ENCODE results near the gene SLC25A1. TPM values are rescaled to one million over a fixed set of nuclear protein-coding genes. Genes with fewer than 3 reads are reported as not detected.
"Not testable (repeated sequence)": the region's sequence is repeated elsewhere in the genome, so short reads cannot be mapped to it uniquely, and the experiment has no call there.

SLC25A1 gene
- total RNA-seq, 2 donors from 2014 or later, result 46.2 to 47.8 TPM

DNA sequence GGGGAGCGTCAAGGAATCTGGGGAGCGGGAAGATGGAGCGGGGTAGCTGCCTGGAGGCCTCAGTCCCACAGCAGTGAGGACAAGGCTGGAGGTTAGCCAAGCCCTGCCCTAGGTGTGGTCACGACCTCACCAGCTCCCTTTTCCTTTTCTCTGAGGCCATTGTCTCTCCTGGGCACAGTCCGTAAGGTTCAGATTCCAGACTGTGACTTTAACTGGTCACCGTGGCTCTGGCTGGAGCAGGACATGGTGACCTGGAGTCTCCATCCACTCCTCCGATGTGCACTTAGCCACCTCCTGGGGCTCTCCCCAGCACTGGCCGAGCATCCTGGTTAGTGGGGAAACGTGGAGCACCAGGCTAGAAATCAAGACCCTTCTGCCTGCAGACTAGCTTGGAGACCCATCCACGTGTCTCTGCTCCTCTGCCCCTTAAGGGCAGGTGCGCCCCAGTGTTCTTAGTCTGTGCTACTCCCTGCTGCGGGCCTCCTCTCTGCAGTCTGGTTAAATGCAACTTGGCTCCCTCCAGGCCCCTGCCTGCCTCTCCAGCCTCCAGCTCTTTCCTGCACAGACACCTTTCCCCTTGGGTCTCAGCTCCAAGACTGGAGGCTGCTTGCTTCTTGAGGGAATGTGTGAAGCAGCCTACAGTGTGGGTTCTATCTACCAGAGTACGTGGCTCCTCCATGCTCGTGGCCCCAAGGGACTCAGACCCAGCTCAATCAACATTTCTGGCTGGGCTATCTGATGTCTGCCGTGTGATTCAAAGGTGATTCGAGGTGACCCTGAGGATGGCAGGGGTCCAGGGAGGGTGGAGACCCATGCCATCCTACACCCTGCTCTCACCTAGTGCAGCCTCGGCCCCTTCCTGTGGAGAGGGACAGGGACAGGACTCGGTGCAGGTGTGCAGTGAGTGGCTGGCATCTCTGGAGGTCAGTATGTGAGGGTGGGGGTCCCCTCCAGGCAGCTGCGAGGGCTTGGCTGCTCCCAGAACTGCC is 5.2 kb downstream of the SLC25A1 start:
- intact Hi-C loops (cut with DNase I), result no loop called here
- no peak for DNase-seq (ENCODE audit: low spot score)

DNA sequence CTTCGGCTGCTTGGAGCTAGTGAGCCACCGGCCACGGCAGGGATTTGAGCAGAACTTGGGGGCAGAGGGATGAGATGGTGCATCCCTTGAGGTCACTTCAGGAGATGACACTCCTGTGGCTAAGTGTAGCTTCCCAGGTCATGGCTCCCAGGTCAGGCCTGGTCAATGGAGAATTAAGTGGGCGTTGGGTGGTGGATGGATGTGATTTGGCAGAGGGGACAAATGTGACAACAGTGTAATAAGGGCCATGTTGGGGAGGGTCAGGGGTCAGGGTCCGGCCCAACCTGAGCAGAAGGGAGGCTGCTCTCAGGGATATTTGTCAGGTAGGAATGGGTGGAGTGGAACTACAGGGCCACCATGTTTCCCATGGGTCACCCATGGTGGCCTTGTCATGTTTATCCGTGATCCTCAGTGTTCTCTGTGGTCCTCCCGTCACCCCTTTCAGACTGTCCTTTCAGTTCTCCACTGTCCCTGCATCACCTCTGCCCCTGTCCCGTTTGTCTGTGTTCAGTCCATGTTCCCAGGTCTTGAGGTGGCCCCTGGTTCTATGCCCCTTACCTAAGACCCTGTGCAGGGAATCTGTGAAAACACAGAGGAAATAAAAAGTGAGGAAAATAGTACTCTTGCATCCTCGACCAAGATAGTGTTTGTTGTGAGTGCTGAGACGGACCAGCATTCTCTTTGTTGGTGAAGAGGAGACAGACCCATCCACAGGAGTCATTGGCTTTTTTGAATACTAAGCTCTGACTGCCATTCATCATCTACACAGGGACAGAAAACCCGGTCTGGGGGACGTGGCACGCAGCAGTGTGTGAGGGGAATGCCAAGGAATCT is 6.1 kb downstream of the SLC25A1 start:
- DNase-seq (ENCODE audit: low spot score), result no peak
- intact Hi-C loops (cut with DNase I), result no loop called here

DNA sequence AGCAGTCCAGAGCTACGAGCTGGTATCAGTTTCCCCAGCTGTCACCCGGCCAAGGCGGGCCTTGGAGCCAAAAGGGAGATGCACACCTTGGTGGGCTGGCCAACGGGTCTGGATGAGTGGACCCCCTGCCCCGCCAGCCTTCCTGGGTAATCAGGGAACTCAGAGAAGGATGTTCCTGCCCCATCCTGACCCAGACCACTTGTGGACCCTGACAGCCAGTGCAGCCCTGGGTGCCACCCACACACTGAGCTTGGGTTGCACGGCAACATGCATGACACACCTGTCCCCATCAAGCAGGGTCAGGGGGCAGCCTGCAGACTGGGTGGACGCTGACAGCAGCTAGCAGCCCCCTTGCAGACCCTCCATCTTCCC is 8.6 kb downstream of the SLC25A1 start:
- no peak for DNase-seq (ENCODE audit: low spot score)
- intact Hi-C loops (cut with DNase I), result no loop called here

DNA sequence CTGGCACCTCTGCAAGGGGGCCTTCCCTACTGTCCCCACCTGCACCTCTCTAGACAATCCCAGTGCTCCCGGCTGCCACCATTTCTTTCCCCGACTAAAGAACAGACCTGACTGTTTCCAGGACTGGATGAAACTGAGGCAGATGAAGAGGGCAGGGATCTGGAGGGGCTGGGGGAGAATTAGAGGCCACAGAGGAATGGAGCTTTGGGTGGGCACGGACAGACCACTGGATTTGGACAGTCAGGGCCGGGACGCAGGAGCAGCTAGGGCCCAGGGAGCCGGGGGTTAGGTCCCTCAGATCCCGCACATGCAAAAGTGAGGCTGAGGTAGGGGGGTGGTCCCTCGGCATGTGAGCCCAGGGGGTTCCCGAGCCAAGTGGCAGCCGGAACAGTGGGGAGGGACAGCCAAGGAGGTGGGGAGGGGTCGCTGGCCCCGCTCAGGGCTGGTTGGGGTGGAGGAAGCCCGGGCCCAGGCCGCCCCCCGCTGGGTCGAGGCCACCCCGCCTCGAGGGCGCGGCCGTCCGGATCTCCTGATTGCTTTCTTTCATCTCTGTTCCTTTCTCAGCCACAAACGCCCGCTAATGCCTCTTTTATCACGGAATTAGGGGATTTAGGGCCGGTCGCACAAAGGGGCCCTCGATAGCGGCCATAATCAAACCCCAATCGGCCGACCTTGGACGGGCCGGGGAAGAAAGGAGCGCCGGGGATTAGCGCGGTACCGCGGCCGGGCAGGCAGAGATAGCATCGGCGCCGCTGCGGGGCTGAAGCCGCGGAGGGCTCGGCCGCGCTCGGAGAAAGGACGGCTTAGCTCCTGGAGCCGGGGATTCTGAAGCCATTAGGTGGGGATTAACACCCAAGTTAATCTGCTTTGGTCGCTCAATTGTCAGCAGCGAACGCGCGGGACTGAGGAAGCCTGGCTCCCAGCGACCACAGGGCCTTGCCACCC is 9.3 kb downstream of the SLC25A1 start:
- DNase-seq (ENCODE audit: low spot score), result no peak
- intact Hi-C loops (cut with DNase I), result no loop called here

DNA sequence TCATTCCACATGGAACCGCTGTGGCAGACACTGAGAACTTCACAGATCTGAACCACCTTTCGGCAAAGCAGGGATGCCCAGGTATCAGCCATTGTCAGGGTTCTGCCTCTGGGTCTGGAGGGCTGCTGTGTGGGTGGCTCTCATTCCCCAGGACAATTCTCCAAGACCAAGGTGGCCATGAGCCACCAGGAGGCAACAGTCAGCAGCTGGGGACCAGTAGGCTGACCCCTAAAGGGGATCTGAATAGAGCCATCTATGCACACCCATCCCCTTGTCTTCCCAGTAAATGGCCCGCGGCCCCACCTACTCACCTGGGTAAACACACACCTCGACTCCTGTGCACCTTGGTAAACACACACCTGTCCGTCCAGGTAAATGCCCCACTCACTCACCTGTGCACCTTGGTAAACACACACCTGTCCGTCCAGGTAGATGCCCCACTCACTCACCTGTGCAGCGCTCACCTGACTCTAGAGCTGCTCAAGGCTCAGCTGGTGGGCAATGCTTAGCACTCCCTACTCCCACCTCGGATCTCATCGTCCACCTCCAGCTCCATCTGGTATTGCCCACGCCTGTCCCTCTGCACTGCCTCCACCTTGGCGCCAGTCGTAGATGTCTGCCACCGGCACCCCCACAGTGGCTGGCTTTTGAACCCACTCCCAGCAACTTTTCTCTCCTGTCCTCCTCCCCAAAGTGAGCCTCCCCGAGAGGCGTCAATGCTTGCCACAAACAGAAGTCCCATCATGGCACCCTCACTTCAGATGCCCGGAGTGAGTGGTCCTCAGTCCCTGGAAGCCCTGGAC is 10.2 kb downstream of the SLC25A1 start:
- intact Hi-C loops (cut with DNase I), result no loop called here
- DNase-seq (ENCODE audit: low spot score), result no peak

DNA sequence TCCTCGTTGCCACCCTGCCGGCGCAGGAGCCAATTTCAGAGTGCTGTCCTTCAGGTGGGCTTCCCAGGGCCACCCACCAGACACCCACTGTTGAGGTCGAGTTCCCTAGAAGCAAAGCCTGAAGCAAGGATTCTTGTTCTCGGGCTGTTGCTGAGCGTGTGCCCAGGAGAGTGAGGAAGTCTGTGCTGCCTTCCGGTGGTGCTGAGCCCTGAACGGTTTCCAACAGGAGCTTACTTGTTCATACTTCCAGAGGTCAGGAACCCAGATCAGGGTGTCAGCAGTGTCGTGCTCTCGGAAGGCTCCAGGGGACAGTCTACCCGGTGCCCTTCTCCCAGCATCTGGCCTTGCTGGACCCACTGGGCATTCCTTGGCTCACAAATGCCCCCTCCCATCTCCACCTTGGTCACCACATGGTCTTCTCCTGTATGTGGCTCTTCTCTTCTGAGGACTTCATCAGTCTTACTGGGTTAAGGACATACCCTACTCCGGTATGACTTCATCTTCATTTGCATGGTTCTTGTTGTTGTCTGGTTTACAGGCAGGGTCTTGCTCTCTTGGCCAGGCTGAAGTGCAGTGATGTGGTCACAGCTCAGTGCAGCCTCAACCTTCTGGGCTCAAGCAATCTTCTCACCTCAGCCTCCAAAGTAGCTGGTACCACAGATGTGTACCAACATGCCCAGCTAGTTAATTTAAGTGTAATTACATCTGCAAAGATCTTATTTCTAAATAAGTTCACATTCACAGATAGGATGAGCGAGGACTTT is 11.2 kb downstream of the SLC25A1 start:
- DNase-seq (ENCODE audit: low spot score), result no peak
- intact Hi-C loops (cut with DNase I), result no loop called here

DNA sequence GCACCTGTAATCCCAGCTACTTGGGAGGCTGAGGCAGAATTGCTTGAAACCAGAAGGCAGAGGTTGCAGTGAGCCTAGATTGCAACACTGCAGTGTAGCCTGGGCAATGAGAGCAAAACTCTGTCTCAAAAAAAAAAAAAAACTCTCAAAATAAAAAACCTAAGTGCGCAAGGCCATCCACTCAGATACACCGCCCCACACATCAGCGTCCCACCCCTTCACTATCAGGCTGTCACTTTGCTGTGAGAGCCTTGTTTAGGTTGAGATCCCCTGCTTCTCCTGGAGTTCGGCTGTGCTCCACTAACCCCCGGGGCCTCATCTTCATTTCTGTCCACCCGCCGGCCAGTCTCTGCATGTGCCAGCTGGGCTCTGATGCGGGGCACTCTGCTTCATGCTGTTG is 12.1 kb downstream of the SLC25A1 start:
- no peak for DNase-seq (ENCODE audit: low spot score)
- intact Hi-C loops (cut with DNase I), result no loop called here

DNA sequence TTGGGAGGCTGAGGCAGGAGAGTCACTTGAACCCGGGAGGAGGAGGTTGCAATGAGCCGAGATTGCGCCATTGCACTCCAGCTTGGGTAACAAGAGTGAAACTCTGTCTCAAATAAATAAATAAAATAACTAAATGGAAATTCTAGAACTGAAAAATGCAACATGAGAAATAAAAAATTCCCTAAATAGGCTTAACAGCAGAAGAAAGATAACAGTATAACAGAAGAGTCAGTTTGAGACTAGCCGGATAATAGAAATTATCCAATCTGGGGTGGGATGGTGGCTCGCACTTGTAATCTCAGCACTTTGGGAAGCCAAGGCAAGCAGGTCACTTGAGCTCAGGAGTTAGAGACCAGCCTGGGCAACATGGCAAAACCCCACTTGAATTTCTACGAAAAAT is 14.1 kb downstream of the SLC25A1 start:
- no peak for DNase-seq (ENCODE audit: low spot score)
- intact Hi-C loops (cut with DNase I), result no loop called here

DNA sequence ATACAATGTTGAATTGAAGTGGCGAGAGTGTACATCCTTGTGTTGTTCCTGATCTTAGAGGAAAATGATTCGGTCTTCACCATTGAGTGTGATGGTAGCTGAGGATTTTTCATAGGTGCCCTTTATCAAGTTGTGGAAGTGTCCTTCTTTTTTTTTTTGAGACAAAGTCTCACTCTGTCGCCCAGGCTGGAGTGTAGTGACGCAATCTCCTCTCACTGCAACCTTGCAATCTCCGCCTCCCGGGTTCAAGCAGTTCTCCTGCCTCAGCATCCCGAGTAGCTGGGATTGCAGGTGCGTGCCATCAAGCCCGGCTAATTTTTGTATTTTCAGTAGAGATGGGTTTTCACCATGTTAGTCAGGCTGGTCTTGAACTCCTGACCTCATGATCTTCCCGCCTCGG is 19.9 kb downstream of the SLC25A1 start:
- intact Hi-C loops (cut with DNase I); DNase-seq (ENCODE audit: low spot score): not testable (repeated sequence)

DNA sequence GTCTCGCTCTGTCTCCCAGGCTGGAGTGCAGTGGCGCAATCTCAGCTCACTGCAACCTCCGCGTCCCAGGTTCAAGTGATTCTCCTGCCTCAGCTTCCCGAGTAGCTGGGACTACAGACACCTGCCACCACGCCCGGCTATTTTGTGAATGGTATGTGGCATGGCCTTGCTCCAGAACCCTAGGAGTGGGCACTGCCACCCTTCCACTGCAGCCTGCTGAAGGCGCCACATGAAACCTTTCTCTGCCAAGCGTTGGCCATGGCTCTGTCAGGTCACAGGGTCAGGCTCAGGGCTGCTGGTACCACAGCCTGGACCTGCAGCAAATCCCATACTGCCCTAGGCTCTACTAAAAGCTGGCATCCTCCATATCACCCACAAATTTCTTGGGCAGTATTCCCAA is 22.4 kb downstream of the SLC25A1 start:
- intact Hi-C loops (cut with DNase I); DNase-seq (ENCODE audit: low spot score): not testable (repeated sequence)

DNA sequence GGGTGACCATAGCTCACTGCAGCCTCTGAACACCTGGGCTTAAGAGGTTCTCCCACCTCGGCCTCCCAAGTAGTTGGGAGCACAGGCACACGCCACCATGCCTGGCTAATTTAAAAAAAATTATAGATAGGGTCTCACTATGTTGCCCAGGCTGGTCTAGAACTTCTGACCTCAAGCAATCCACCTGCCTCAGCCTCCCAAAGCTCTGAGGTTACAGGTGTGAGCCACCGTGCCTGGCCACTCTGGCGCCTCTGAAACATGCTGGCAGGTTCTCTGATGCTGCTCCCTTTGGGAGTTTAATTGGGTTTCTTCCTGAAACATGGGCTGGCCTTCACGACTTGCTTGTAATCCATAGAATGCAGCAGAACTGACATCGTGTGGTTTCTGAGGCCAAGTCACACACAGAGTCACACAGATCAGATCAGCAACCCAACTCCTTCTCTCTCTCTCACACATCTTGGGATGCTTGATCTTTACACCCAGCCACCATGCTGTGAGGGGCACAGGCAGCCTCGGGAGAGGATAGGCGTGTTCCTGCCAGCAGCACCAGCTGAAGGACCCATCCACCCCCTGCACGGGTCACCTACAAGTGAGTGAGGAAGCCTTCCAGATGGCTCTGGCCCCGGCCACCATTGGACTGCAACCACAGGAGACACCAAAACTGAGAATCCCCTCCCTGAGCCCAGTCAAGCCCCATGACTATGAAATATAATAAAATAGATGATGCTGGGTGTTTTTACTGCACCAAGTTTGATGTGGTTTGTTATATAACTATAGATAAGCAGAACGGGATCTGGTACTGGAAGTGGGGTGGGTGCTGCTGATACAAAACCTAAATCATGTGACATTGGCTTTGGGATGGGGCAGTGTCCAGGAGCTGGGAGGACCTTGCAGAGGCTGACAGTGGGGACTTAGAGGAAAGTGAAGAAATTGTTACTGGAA is 25.3 kb downstream of the SLC25A1 start:
- intact Hi-C loops (cut with DNase I), result no loop called here
- no peak for DNase-seq (ENCODE audit: low spot score)

DNA sequence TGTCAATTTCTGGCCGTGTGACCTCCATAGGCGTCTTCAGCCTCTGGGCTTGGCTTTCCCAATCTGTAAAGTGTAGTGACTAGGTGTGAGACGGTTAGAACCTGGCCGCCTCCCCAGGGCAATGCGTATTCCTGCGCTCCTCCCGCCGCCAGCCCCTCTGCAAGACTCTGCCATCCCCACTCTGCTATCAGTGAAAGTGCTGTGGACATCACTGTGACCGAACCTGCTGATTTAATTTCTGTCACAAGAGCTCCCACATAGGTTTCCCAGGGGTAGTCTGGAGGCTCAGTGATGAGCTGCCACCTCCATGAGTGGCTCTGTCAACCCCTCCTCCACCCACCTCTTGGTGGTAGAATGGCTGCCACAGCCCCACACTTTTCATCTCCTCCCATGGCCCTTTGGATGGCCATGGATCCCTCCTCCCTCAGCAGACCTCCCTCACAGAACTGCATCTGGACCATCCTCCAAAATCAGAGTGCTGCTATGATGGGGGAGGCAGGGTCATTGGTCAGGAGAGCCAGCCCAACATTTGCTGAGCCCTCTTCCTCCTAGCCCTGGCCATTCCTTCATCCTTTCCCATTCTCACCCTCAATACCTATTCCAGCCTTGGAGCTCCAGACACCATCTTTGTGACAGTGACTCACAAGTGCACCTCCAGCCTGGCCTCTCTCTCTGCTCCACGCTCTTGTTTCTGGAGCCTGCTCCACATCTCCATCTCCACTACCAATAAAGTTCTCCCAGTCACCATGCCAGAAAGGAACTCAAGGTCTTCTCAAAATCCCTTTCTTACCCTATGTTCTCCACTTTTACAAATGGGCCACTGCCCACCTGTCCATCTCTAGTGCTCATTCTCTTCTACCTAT is 27.0 kb downstream of the SLC25A1 start:
- intact Hi-C loops (cut with DNase I), result no loop called here

DNA sequence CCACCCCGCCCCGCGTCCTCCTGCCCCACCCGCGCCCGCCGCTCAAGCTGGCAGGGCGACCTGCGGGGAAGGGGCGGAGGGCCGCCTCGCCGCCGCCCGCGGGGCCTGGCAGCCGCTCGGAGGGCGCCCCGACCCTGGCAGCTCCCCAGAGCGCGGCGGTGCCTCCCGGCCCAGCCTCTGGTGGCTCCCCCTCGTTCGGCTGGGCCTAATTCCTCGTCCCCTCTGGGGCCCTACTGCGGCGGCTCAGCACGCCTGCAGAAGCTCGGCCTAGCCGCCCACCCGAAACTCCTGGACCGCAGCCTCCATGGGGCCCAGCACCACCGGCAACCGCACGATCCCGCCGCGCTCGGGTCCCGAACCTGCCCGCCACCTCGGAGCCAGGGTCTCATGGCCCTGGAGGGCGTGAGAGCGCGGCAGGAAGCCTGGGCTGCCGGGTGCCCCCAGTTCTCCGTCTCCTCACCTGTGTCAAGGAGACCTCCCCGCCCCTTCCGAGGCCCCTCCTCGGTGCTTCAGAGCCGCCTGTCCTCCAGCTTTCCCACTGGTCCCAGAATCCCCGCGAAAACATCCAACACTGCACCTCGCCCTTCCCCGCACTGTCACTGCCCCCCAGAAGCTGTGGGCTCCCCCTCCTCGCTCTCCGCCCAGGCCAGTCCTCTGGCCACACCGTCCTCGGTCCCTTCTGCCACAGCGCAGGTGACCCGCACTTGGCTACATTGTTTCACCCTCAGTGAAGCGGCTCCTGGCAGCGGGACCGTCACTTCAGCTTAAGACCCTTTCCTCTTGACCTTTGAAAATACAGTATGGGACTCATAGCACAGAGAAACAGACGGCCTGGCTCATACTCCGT is 27.8 kb downstream of the SLC25A1 start:
- DNase-seq (ENCODE audit: low spot score), result no peak
- intact Hi-C loops (cut with DNase I), result no loop called here

More for the DNA sequence above, 27.0 kb downstream of the SLC25A1 start:
- no peak for DNase-seq (ENCODE audit: low spot score)

DNA sequence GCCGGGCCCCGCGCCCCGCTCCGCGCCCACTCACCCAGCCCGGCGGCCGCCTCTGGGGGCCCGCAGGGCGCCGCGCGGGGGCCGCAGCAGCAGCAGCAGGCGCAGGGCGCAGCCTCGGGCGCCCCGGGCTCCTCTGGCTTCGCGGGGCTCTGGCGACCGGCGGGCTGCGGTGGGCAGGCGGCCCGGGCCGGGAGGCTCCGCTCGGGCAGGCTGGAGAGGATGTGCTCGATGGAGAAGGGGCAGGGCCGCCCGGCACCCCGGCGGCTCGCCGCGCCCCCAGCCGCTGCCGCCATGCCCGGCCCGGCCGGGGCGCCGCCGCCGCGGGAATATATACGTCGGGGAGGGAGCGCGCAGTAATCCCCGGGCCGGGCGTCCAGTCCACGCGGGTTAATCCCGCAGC is 28.5 kb downstream of the SLC25A1 start, which contains the start of gene GSC2:
Gene GSC2, minus strand, starts transcription at position 302 of the 400 bp plus-strand sequence. Its CDS starts 9 bp downstream, at position 293.
- no peak for DNase-seq (ENCODE audit: low spot score)
- intact Hi-C loops (cut with DNase I), result no loop called here

All from posterior vena cava (tissue), 2 donors.